Gastroesophageal sphincter (tissue), 3 donors: ENCODE measurements around the gene CCDC60.

Source experiments
- EP300 ChIP-seq: sonication (generic); formaldehyde crosslinking; IDR thresholded peaks from one replicate; pipeline ENCODE4 v1.6.1; 2017; ENCODE audit warnings: antibody characterized with exemption, mild to moderate bottlenecking
- TF ChIP-seq, protein P1 (sequence below), 4 experiments: fragments of 200-600 bp in 2 of 4; fragments of 450-650 bp in 2 of 4; sonication (generic) in 1 of 4; IDR thresholded peaks; one replicate each; pipeline ENCODE4 v1.5.1; 2017 to 2019; ENCODE audit warnings: antibody characterized with exemption in 4 of 4, mild to moderate bottlenecking in 2 of 4, moderate library complexity in 2 of 4

DNA sequence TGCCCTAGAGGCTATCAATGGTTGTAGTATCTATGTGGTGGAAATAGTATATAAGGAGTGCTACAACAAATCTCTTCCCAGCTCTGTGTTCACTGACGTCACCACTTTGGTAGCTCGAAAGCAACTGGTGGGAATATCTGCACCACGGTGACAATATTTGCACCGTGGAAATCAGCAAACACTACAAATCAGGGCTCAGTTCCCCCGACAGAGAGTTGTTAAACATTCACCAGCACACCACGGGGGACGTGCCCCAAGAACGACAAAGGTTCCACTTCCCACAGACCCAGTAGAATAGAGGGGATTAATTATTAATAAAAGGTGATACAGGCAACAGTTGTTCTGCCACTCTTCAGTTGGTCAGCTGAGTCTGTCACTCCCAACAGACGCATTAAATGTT lies 98.4 kb downstream of the CCDC60 start:
- no peak for TF ChIP-seq EP300
- TF ChIP-seq, protein P1, sequence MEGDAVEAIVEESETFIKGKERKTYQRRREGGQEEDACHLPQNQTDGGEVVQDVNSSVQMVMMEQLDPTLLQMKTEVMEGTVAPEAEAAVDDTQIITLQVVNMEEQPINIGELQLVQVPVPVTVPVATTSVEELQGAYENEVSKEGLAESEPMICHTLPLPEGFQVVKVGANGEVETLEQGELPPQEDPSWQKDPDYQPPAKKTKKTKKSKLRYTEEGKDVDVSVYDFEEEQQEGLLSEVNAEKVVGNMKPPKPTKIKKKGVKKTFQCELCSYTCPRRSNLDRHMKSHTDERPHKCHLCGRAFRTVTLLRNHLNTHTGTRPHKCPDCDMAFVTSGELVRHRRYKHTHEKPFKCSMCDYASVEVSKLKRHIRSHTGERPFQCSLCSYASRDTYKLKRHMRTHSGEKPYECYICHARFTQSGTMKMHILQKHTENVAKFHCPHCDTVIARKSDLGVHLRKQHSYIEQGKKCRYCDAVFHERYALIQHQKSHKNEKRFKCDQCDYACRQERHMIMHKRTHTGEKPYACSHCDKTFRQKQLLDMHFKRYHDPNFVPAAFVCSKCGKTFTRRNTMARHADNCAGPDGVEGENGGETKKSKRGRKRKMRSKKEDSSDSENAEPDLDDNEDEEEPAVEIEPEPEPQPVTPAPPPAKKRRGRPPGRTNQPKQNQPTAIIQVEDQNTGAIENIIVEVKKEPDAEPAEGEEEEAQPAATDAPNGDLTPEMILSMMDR (IDR thresholded peaks at IDR 0.05) = no peak
